SU-DHL-6 (cell line): ENCODE results near the gene L2HGDH.

Experiments used
- H2AFZ ChIP-seq: fragments of 200-600 bp; sonication (generic); 2 replicates; pipeline ENCODE4 v1.6.1; 2014; ENCODE audit warnings: low read depth, mild to moderate bottlenecking, moderate library complexity, mixed read lengths, antibody characterized with exemption, low read length; ENCODE audit not compliant: severe bottlenecking
- H3F3A ChIP-seq: fragments of 200-600 bp; shearing (Covaris generic); 2 replicates; pipeline ENCODE4 v1.6.0; 2016; ENCODE audit warnings: antibody characterized with exemption, mild to moderate bottlenecking; ENCODE audit not compliant: insufficient read depth
- H3K27ac ChIP-seq: fragments of 200-600 bp; sonication (generic); 2 replicates; pipeline ENCODE4 v1.5.1; 2016; ENCODE audit warnings: low read depth, mild to moderate bottlenecking, low read length, moderate library complexity, mixed read lengths
- H3K27me3 ChIP-seq: fragments of 200-600 bp; sonication (generic), shearing (Covaris generic); 2 replicates; pipeline ENCODE4 v1.6.0; 2014; ENCODE audit warnings: mild to moderate bottlenecking, low read length
- H3K36me3 ChIP-seq: fragments of 200-600 bp; sonication (generic); 2 replicates; pipeline ENCODE4 v1.6.1; 2014; ENCODE audit warnings: mild to moderate bottlenecking, low read length, mixed read lengths
- H3K4me2 ChIP-seq: fragments of 300-600, 200-600 bp; shearing (Covaris generic), sonication (generic); 2 replicates; pipeline ENCODE4 v1.6.0; 2014; ENCODE audit warnings: low read length, low read depth, mild to moderate bottlenecking; ENCODE audit not compliant: poor library complexity, severe bottlenecking
- H3K4me3 ChIP-seq: fragments of 200-600 bp; sonication (generic); 2 replicates; pipeline ENCODE4 v1.5.1; 2014; ENCODE audit warnings: antibody characterized with exemption, low read length, mild to moderate bottlenecking, mixed read lengths; ENCODE audit not compliant: insufficient read depth, poor library complexity, severe bottlenecking
- H3K79me2 ChIP-seq: fragments of 200-600 bp; sonication (generic); 2 replicates; pipeline ENCODE4 v1.6.1; 2014; ENCODE audit warnings: mild to moderate bottlenecking, low read length, moderate library complexity; ENCODE audit not compliant: insufficient read depth
- H3K9ac ChIP-seq: fragments of 200-600 bp; sonication (generic); 2 replicates; pipeline ENCODE4 v1.7.0; 2014; ENCODE audit warnings: mild to moderate bottlenecking, low read length
- H3K9me2 ChIP-seq: fragments of 200-600 bp; sonication (generic); replicated peaks from 2 replicates; pipeline ENCODE4 v1.6.1; 2014; ENCODE audit warnings: low read length; ENCODE audit not compliant: insufficient read depth
- H3K9me3 ChIP-seq: fragments of 200-600 bp; sonication (generic); 2 replicates; pipeline ENCODE4 v1.6.1; 2014; ENCODE audit warnings: low read length, mixed read lengths; ENCODE audit not compliant: insufficient read depth
- H4K20me1 ChIP-seq: fragments of 200-600 bp; sonication (generic); 2 replicates; pipeline ENCODE4 v1.6.1; 2014; ENCODE audit warnings: low read depth, mild to moderate bottlenecking, antibody characterized with exemption, low read length, moderate library complexity, mixed read lengths
- EZH2phosphoT487 ChIP-seq: fragments of 200-600 bp; sonication (generic), shearing (Covaris generic); conservative IDR thresholded peaks from 2 replicates; pipeline ENCODE4 v1.6.1; 2018; ENCODE audit warnings: mild to moderate bottlenecking, antibody characterized with exemption, low read length, moderate library complexity, mixed read lengths
- TF ChIP-seq, protein P1 (sequence below): fragments of 200-600 bp; sonication (generic); IDR thresholded peaks from one replicate; pipeline ENCODE4 v1.5.1; 2017; ENCODE audit warnings: antibody characterized with exemption, mild to moderate bottlenecking, low read length, moderate library complexity; ENCODE audit not compliant: insufficient read depth, poor library complexity, severe bottlenecking

The L2HGDH gene

GRCh38 chr14:50249136-50249775 lies 62.8 kb downstream of the L2HGDH start:
- TF ChIP-seq, protein P1, sequence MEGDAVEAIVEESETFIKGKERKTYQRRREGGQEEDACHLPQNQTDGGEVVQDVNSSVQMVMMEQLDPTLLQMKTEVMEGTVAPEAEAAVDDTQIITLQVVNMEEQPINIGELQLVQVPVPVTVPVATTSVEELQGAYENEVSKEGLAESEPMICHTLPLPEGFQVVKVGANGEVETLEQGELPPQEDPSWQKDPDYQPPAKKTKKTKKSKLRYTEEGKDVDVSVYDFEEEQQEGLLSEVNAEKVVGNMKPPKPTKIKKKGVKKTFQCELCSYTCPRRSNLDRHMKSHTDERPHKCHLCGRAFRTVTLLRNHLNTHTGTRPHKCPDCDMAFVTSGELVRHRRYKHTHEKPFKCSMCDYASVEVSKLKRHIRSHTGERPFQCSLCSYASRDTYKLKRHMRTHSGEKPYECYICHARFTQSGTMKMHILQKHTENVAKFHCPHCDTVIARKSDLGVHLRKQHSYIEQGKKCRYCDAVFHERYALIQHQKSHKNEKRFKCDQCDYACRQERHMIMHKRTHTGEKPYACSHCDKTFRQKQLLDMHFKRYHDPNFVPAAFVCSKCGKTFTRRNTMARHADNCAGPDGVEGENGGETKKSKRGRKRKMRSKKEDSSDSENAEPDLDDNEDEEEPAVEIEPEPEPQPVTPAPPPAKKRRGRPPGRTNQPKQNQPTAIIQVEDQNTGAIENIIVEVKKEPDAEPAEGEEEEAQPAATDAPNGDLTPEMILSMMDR = no peak
- no peak for TF ChIP-seq EZH2phosphoT487
- no peak overlapping the region for H3K9ac ChIP-seq
- no peaks in the 10 kb centered on the region for H3F3A ChIP-seq
- no peaks in the 10 kb centered on the region for H3K27me3 ChIP-seq
- H3K4me2 ChIP-seq = no peak overlapping the region
- no peak overlapping the region for H2AFZ ChIP-seq
- no peaks in the 10 kb centered on the region for H4K20me1 ChIP-seq
- no peaks in the 10 kb centered on the region for H3K9me2 ChIP-seq
- peaks cover 3% of the 10 kb centered on the region; the same call in 1 of the 2 replicates for H3K36me3 ChIP-seq
- no peak overlapping the region for H3K27ac ChIP-seq
- H3K4me3 ChIP-seq = no peak overlapping the region
- no peaks in the 10 kb centered on the region for H3K9me3 ChIP-seq
- no peaks in the 10 kb centered on the region for H3K79me2 ChIP-seq

- TF ChIP-seq, protein P1 = no peak
- no peak for TF ChIP-seq EZH2phosphoT487
Observed at GRCh38 chr14:50247245-50247644, 64.8 kb downstream of the L2HGDH start.

DNA sequence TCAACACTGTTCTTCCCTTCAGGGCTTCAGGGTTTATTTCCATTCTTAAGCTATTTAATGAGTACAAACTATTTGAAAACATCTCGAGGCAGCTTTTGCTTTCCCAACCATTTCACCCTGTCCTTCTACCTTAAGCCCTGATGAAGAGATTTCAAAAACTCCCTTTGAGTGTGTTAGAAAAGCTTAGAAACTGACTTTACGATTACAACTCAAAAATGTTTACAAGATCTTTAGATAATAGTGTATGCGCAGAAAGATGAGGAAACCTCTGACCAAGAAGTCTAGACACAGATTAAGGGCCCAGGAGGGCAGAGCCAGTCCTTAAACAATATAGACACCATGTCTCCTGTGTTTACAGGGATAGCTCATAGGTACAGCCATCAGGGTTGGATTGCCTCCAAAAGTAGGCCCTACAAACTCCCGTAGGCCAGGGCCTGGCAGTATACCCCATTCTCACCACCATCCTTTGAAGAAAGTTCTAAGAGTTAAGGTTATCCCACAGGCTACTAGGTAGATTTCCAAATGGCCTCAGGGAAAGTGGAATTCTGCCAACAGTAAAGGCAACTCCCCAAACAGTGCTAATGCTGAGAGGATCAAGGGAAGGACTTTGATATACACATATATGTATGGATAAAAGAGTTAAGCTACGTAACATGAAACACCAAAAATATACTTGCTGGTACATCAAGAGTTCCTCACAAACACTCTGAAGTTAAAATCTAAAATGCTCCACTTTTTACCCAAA lies 69.3 kb downstream of the L2HGDH start:
- H3K79me2 ChIP-seq = no peaks in the 10 kb centered on the region
- H3K9ac ChIP-seq = no peak overlapping the region
- no peak overlapping the region for H2AFZ ChIP-seq
- H3K27ac ChIP-seq = no peak overlapping the region
- H4K20me1 ChIP-seq = no peaks in the 10 kb centered on the region
- peaks cover 16% of the 10 kb centered on the region; the same call in 1 of the 2 replicates for H3F3A ChIP-seq
- H3K9me2 ChIP-seq = no peaks in the 10 kb centered on the region
- no peak overlapping the region for H3K4me2 ChIP-seq
- H3K9me3 ChIP-seq = no peaks in the 10 kb centered on the region
- TF ChIP-seq, protein P1 = no peak
- no peak for TF ChIP-seq EZH2phosphoT487
- no peaks in the 10 kb centered on the region for H3K27me3 ChIP-seq
- no peak overlapping the region for H3K4me3 ChIP-seq
- H3K36me3 ChIP-seq = peaks cover 3% of the 10 kb centered on the region; the same call in 1 of the 2 replicates

More at GRCh38 chr14:50247245-50247644, 64.8 kb downstream of the L2HGDH start:
- Histone ChIP-seq H3K9me2 (no peaks in the 10 kb centered on the region), H3K36me3 (peaks cover 3% of the 10 kb centered on the region; the same call in 1 of the 2 replicates), H4K20me1 (no peaks in the 10 kb centered on the region), H3K27ac (no peak overlapping the region), H3K4me2 (no peak overlapping the region), H3F3A (peaks cover 9% of the 10 kb centered on the region; the same call in 1 of the 2 replicates), H2AFZ (no peak overlapping the region), H3K4me3 (no peak overlapping the region), H3K9ac (no peak overlapping the region), H3K27me3 (no peaks in the 10 kb centered on the region), H3K79me2 (no peaks in the 10 kb centered on the region), H3K9me3 (no peaks in the 10 kb centered on the region)
